WTC11 (cell line): ENCODE results near the gene PTPRN2. TPM values are rescaled to one million over a fixed set of nuclear protein-coding genes. Genes with fewer than 3 reads are reported as not detected.

Source experiments
- ATAC-seq: fragments of 200-7000 bp; cut with Tn5 transposase; 2 replicates; pipeline ENCODE4 v1.10.0; 2021; ENCODE audit warnings: mild to moderate bottlenecking, moderate library complexity
- CTCF ChIA-PET: fragments of 300-600 bp; sonication (Branson Sonifier 250); formaldehyde crosslinking; loops from one replicate; lab custom pipeline; 2021; ENCODE audit warnings: antibody characterized with exemption; lab: Charles Lee
- POLR2A ChIA-PET: fragments of 350-600 bp; sonication (Branson Sonifier 250); formaldehyde crosslinking; loops from one replicate; lab custom pipeline; 2021; ENCODE audit warnings: antibody characterized with exemption; lab: Charles Lee
- DNase-seq: peaks from one replicate; pipeline ENCODE4 v3.0.0; 2021; ENCODE audit warnings: low spot score
- H3K27ac Mint-ChIP-seq: 2 replicates; pipeline ENCODE4 v1.8.0; 2021; ENCODE audit warnings: mixed read lengths
- H3K27me3 Mint-ChIP-seq: 2 replicates; pipeline ENCODE4 v1.8.0; 2021; ENCODE audit warnings: low read depth, mild to moderate bottlenecking, moderate library complexity, mixed read lengths
- H3K36me3 Mint-ChIP-seq: 2 replicates; pipeline ENCODE4 v1.8.0; 2021; ENCODE audit warnings: mixed read lengths
- H3K4me1 Mint-ChIP-seq: 2 replicates; pipeline ENCODE4 v1.8.0; 2022; ENCODE audit warnings: mixed read lengths
- H3K4me3 Mint-ChIP-seq: 2 replicates; pipeline ENCODE4 v1.8.0; 2021; ENCODE audit warnings: mild to moderate bottlenecking, moderate library complexity, mixed read lengths
- H3K9me3 Mint-ChIP-seq: 2 replicates; pipeline ENCODE4 v1.8.0; 2021; ENCODE audit warnings: mixed read lengths
- AR ChIP-seq: fragments of 250-450 bp; sonication (Bioruptor Pico); IDR thresholded peaks from 2 replicates; pipeline ENCODE4 v1.9.0; 2021; ENCODE audit warnings: mild to moderate bottlenecking
- ATF1 ChIP-seq: sonication (generic); formaldehyde crosslinking; IDR thresholded peaks from 2 replicates; pipeline ENCODE4 v1.8.1; 2023; ENCODE audit warnings: mild to moderate bottlenecking, moderate library complexity, missing genetic modification reagents
- ATF2 ChIP-seq: sonication (generic); formaldehyde crosslinking; IDR thresholded peaks from 2 replicates; pipeline ENCODE4 v1.8.1; 2022; ENCODE audit warnings: low read depth, missing genetic modification reagents, borderline replicate concordance
- ESRRA ChIP-seq: sonication (generic); formaldehyde crosslinking; IDR thresholded peaks from 2 replicates; pipeline ENCODE4 v1.8.1; 2022; ENCODE audit warnings: mild to moderate bottlenecking, missing genetic modification reagents, borderline replicate concordance
- GABPB1 ChIP-seq: sonication (generic); formaldehyde crosslinking; IDR thresholded peaks from 2 replicates; pipeline ENCODE4 v1.8.1; 2023; ENCODE audit warnings: mild to moderate bottlenecking, missing genetic modification reagents
- GRHL2 ChIP-seq: fragments of 250-450 bp; sonication (Bioruptor Pico); IDR thresholded peaks from 2 replicates; pipeline ENCODE4 v1.8.0; 2022; ENCODE audit warnings: mild to moderate bottlenecking, moderate library complexity; ENCODE audit not compliant: insufficient replicate concordance, severe bottlenecking
- GTF2I ChIP-seq: fragments of 250-450 bp; sonication (Bioruptor Pico); conservative IDR thresholded peaks from 2 replicates; pipeline ENCODE4 v1.4.0; 2021; ENCODE audit warnings: mild to moderate bottlenecking
- MXD4 ChIP-seq: fragments of 250-450 bp; sonication (Bioruptor Pico); IDR thresholded peaks from 2 replicates; pipeline ENCODE4 v1.8.0; 2021; ENCODE audit warnings: mild to moderate bottlenecking, moderate library complexity, borderline replicate concordance
- MYBL2 ChIP-seq: sonication (generic); formaldehyde crosslinking; IDR thresholded peaks from 2 replicates; pipeline ENCODE4 v1.8.1; 2023; ENCODE audit warnings: mild to moderate bottlenecking, moderate library complexity, missing genetic modification reagents
- NFATC4 ChIP-seq: fragments of 250-450 bp; sonication (Bioruptor Pico); IDR thresholded peaks from 2 replicates; pipeline ENCODE4 v1.9.0; 2021; ENCODE audit warnings: mild to moderate bottlenecking
- NFE2L1 ChIP-seq: sonication (generic); formaldehyde crosslinking; IDR thresholded peaks from 2 replicates; pipeline ENCODE4 v1.8.1; 2023; ENCODE audit warnings: missing genetic modification reagents
- NR1H2 ChIP-seq: sonication (generic); formaldehyde crosslinking; IDR thresholded peaks from 2 replicates; pipeline ENCODE4 v1.9.0; 2021; ENCODE audit warnings: mild to moderate bottlenecking, moderate library complexity, missing genetic modification reagents
- OVOL2 ChIP-seq: fragments of 250-450 bp; sonication (Bioruptor Pico); IDR thresholded peaks from 2 replicates; pipeline ENCODE4 v1.9.0; 2021; ENCODE audit warnings: mild to moderate bottlenecking, borderline replicate concordance
- RORB ChIP-seq: fragments of 250-450 bp; sonication (Bioruptor Pico); IDR thresholded peaks from 2 replicates; pipeline ENCODE4 v1.9.0; 2021; ENCODE audit warnings: mild to moderate bottlenecking
- ZMAT4 ChIP-seq: fragments of 250-450 bp; sonication (Bioruptor Pico); IDR thresholded peaks from 2 replicates; pipeline ENCODE4 v1.9.0; 2021; ENCODE audit warnings: mild to moderate bottlenecking
- ZNF219 ChIP-seq: sonication (generic); formaldehyde crosslinking; IDR thresholded peaks from 2 replicates; pipeline ENCODE4 v1.8.0; 2023; ENCODE audit warnings: missing genetic modification reagents, mild to moderate bottlenecking, borderline replicate concordance
- ZNF396 ChIP-seq: fragments of 250-450 bp; sonication (Bioruptor Pico); IDR thresholded peaks from 2 replicates; pipeline ENCODE4 v1.8.0; 2021; ENCODE audit warnings: mild to moderate bottlenecking, moderate library complexity, borderline replicate concordance
- ZNF512 ChIP-seq: sonication (generic); formaldehyde crosslinking; IDR thresholded peaks from 2 replicates; pipeline ENCODE4 v1.8.1; 2022; ENCODE audit warnings: missing genetic modification reagents, borderline replicate concordance
- ZNF532 ChIP-seq: fragments of 250-450 bp; sonication (Bioruptor Pico); IDR thresholded peaks from 2 replicates; pipeline ENCODE4 v1.9.0; 2021; ENCODE audit warnings: mild to moderate bottlenecking, borderline replicate concordance
- total RNA-seq: library from RNA; stranded (reverse); gene quantifications from 3 replicates; pipeline ENCODE4 v1.2.3, GENCODE V29; 2021

The PTPRN2 gene
- total RNA-seq, 1 experiment from 2014 or later = 4.7 TPM

- peaks cover 56% of the 10 kb centered on the region for H3K9me3 Mint-ChIP-seq
- no peak overlapping the region for H3K4me3 Mint-ChIP-seq
- H3K36me3 Mint-ChIP-seq = peaks cover 54% of the 10 kb centered on the region
- no peak for DNase-seq
- ATAC-seq = no peak
- H3K27ac Mint-ChIP-seq = no peak overlapping the region
- peaks cover 3% of the 10 kb centered on the region; the same call in 1 of the 2 replicates for H3K27me3 Mint-ChIP-seq
- CTCF ChIA-PET = no interaction called here
- TF ChIP-seq GRHL2 (CRISPR knock-in tag) = no peak
- no peak for TF ChIP-seq MXD4 (CRISPR knock-in tag)
- TF ChIP-seq NFATC4 (CRISPR knock-in tag) = no peak
- peaks cover 11% of the 10 kb centered on the region for H3K4me1 Mint-ChIP-seq
- POLR2A ChIA-PET = no interaction called here
Observed at GRCh38 chr7:157940497-157940896, 647.1 kb downstream of the PTPRN2 start.

- CTCF ChIA-PET = no interaction called here
- Mint-ChIP-seq H3K9me3 (peaks cover 64% of the 10 kb centered on the region), H3K4me1 (peaks cover 6% of the 10 kb centered on the region), H3K27ac (no peak overlapping the region), H3K36me3 (peaks cover 50% of the 10 kb centered on the region), H3K27me3 (peaks cover 3% of the 10 kb centered on the region; the same call in 1 of the 2 replicates), H3K4me3 (no peak overlapping the region)
- POLR2A ChIA-PET = no interaction called here
- DNase-seq (no peak), ATAC-seq (no peak)
- TF ChIP-seq MXD4 (CRISPR knock-in tag) = no peak
- TF ChIP-seq ZNF396 (CRISPR knock-in tag) = no peak
- TF ChIP-seq ESRRA (CRISPR knock-in tag) = no peak
- TF ChIP-seq ZNF219 (CRISPR knock-in tag) = no peak
- no peak for TF ChIP-seq AR (CRISPR knock-in tag)
- TF ChIP-seq NFE2L1 (CRISPR knock-in tag) = no peak
- TF ChIP-seq NR1H2 (CRISPR knock-in tag) = no peak
- TF ChIP-seq ATF1 (CRISPR knock-in tag) = no peak
- no peak for TF ChIP-seq MYBL2 (CRISPR knock-in tag)
- TF ChIP-seq ATF2 (CRISPR knock-in tag) = no peak
- no peak for TF ChIP-seq GABPB1 (CRISPR knock-in tag)
- no peak for TF ChIP-seq GTF2I (CRISPR knock-in tag)
- no peak for TF ChIP-seq ZNF512 (CRISPR knock-in tag)
- no peak for TF ChIP-seq OVOL2 (CRISPR knock-in tag)
- no peak for TF ChIP-seq RORB (CRISPR knock-in tag)
Observed at GRCh38 chr7:157938211-157938610, 649.4 kb downstream of the PTPRN2 start.

- no peak for DNase-seq
- no peak for TF ChIP-seq ZNF532 (CRISPR knock-in tag)
- TF ChIP-seq ZMAT4 (CRISPR knock-in tag) = no peak
Observed at GRCh38 chr7:157937406-157937805, 650.2 kb downstream of the PTPRN2 start.

More at GRCh38 chr7:157937406-157937805, 650.2 kb downstream of the PTPRN2 start:
- no peak for ATAC-seq
- H3K4me3 Mint-ChIP-seq = no peak overlapping the region
- H3K36me3 Mint-ChIP-seq = peaks cover 47% of the 10 kb centered on the region
- POLR2A ChIA-PET = no interaction called here
- H3K27ac Mint-ChIP-seq = no peak overlapping the region
- H3K4me1 Mint-ChIP-seq = no peaks in the 10 kb centered on the region
- H3K27me3 Mint-ChIP-seq = peaks cover 6% of the 10 kb centered on the region; the same call in 1 of the 2 replicates
- CTCF ChIA-PET = no interaction called here
- H3K9me3 Mint-ChIP-seq = peaks cover 63% of the 10 kb centered on the region
